HepG2 (cell line): ENCODE results near the gene ATRIP. TPM values are rescaled to one million over a fixed set of nuclear protein-coding genes. Genes with fewer than 3 reads are reported as not detected.
A peak's percentile ranks its signal among the peaks of the same experiment; 100 is the strongest.

ENCODE experiments used
- CCDC6 ChIP-seq: sonication (generic); formaldehyde crosslinking; IDR thresholded peaks from 2 replicates; pipeline ENCODE4 v1.8.1; 2022; ENCODE audit warnings: mild to moderate bottlenecking, missing genetic modification reagents, moderate library complexity
- HOXA7 ChIP-seq: sonication (generic); formaldehyde crosslinking; IDR thresholded peaks from 2 replicates; pipeline ENCODE4 v1.8.1; 2022; ENCODE audit warnings: mild to moderate bottlenecking, missing genetic modification reagents, moderate library complexity
- IKZF5 ChIP-seq: IDR thresholded peaks from 2 replicates; pipeline ENCODE4 v1.6.1; 2018; ENCODE audit warnings: missing genetic modification reagents, mild to moderate bottlenecking, missing compliant biosample characterization
- KMT2B ChIP-seq: IDR thresholded peaks from 2 replicates; pipeline ENCODE4 v1.6.1; 2016; ENCODE audit warnings: missing genetic modification reagents, missing compliant biosample characterization
- LBX2 ChIP-seq: sonication (generic); formaldehyde crosslinking; IDR thresholded peaks from 2 replicates; pipeline ENCODE4 v1.5.0; 2020; ENCODE audit warnings: missing genetic modification reagents, mild to moderate bottlenecking, borderline replicate concordance
- NFAT5 ChIP-seq: sonication (generic); formaldehyde crosslinking; IDR thresholded peaks from 2 replicates; pipeline ENCODE4 v1.4.0; 2020; ENCODE audit warnings: missing genetic modification reagents
- NR2F2 ChIP-seq: IDR thresholded peaks from 2 replicates; pipeline ENCODE4 v1.6.1; 2012; ENCODE audit warnings: low read depth, inconsistent platforms, borderline replicate concordance
- PHF20 ChIP-seq: sonication (generic); formaldehyde crosslinking; IDR thresholded peaks from 2 replicates; pipeline ENCODE4 v1.5.0; 2020; ENCODE audit warnings: mild to moderate bottlenecking, missing genetic modification reagents
- PRPF4 ChIP-seq: fragments of 200-400 bp; formaldehyde crosslinking; IDR thresholded peaks from 2 replicates; pipeline ENCODE4 v1.6.1; 2016; ENCODE audit warnings: low read length, low read depth; ENCODE audit not compliant: poor library complexity, severe bottlenecking
- SIN3A ChIP-seq: IDR thresholded peaks from 2 replicates; pipeline ENCODE4 v1.6.1; 2011; ENCODE audit warnings: low read depth, mild to moderate bottlenecking, control low read depth, low read length, borderline replicate concordance
- SMARCE1 ChIP-seq: fragments of 450-650 bp; IDR thresholded peaks from 2 replicates; pipeline ENCODE4 v1.6.1; 2017; ENCODE audit warnings: borderline replicate concordance
- SRSF9 ChIP-seq: fragments of 200-400 bp; formaldehyde crosslinking; IDR thresholded peaks from 2 replicates; pipeline ENCODE4 v1.6.1; 2018; ENCODE audit warnings: borderline replicate concordance, mild to moderate bottlenecking, low read depth, low read length; ENCODE audit not compliant: insufficient read depth, poor library complexity, severe bottlenecking
- TARDBP ChIP-seq: sonication (generic); formaldehyde crosslinking; IDR thresholded peaks from 2 replicates; pipeline ENCODE4 v1.8.0; 2022; ENCODE audit warnings: mild to moderate bottlenecking, missing genetic modification reagents
- TRIM24 ChIP-seq: sonication (generic); formaldehyde crosslinking; IDR thresholded peaks from 2 replicates; pipeline ENCODE4 v1.8.0; 2022; ENCODE audit warnings: mild to moderate bottlenecking, missing genetic modification reagents
- ZBTB39 ChIP-seq: sonication (generic); formaldehyde crosslinking; IDR thresholded peaks from 2 replicates; pipeline ENCODE4 v1.5.0; 2020; ENCODE audit warnings: missing genetic modification reagents
- ZNF260 ChIP-seq: sonication (generic); formaldehyde crosslinking; IDR thresholded peaks from 2 replicates; pipeline ENCODE4 v1.4.0; 2020; ENCODE audit warnings: missing genetic modification reagents, low read depth, mild to moderate bottlenecking, borderline replicate concordance
- ZNF382 ChIP-seq: sonication (generic); formaldehyde crosslinking; IDR thresholded peaks from 2 replicates; pipeline ENCODE4 v1.5.0; 2020; ENCODE audit warnings: missing genetic modification reagents, mild to moderate bottlenecking, borderline replicate concordance
- ZNF431 ChIP-seq: sonication (generic); formaldehyde crosslinking; IDR thresholded peaks from 2 replicates; pipeline ENCODE4 v1.9.0; 2022; ENCODE audit warnings: missing genetic modification reagents, low read depth, mild to moderate bottlenecking, borderline replicate concordance
- ZNF570 ChIP-seq: sonication (generic); formaldehyde crosslinking; IDR thresholded peaks from 2 replicates; pipeline ENCODE4 v1.4.0; 2020; ENCODE audit warnings: mild to moderate bottlenecking, missing genetic modification reagents, borderline replicate concordance
- ZNF572 ChIP-seq: sonication (generic); formaldehyde crosslinking; IDR thresholded peaks from 2 replicates; pipeline ENCODE4 v1.5.1; 2020; ENCODE audit warnings: mild to moderate bottlenecking, missing genetic modification reagents
- ZNF775 ChIP-seq: sonication (generic); formaldehyde crosslinking; IDR thresholded peaks from 2 replicates; pipeline ENCODE4 v1.4.0; 2020; ENCODE audit warnings: missing genetic modification reagents, mild to moderate bottlenecking, moderate library complexity, borderline replicate concordance
- ZNF839 ChIP-seq: sonication (generic); formaldehyde crosslinking; IDR thresholded peaks from 2 replicates; pipeline ENCODE4 v1.4.0; 2020; ENCODE audit warnings: missing genetic modification reagents, mild to moderate bottlenecking, borderline replicate concordance
- polyA plus RNA-seq, 8 experiments: library from polyadenylated mRNA; depleted of rRNA in 3 of 8; stranded (reverse) in 7 of 8; unstranded in 1 of 8; fragments of >200 nt; fragmentation: Illumina TruSeq in 4 of 8; extraction: Trizol in 4 of 8; gene quantifications; 2 replicates each; pipeline versions ENCODE4 v1.2.1 to v1.2.3, GENCODE V29; 2011 to 2016; ENCODE audit warnings: low read depth in 4 of 8, missing spikeins in 1 of 8, mixed read lengths in 1 of 8; ENCODE audit not compliant: insufficient read depth in 1 of 8
- total RNA-seq, 5 experiments: library from RNA; depleted of rRNA; stranded (reverse); fragments of >200 nt; fragmentation: Illumina TruSeq; extraction: Trizol; gene quantifications; 2 replicates each; pipeline ENCODE4 v1.2.3, GENCODE V29; 2016; ENCODE audit warnings: low read depth in 1 of 5

ATRIP gene
- total and polyA plus RNA-seq, 2 of the 13 experiments (the other 11 are each of a cell fraction or from before 2014, with no cell fraction given), result 5.1 to 12.5 TPM

GRCh38 chr3:48425281-48425812 lies 21.2 kb upstream of the ATRIP start (continued):
- TF ChIP-seq ZNF382 (CRISPR knock-in tag) (no peak), SRSF9 (no peak), CCDC6 (CRISPR knock-in tag) (no peak), ZNF839 (CRISPR knock-in tag) (0 out of 2 replicates have a peak, but pooled peaks have one; percentile 27), TARDBP (CRISPR knock-in tag) (0 out of 2 replicates have a peak, but pooled peaks have one; percentile 58), HOXA7 (CRISPR knock-in tag) (no peak), SMARCE1 (no peak), PRPF4 (no peak), TRIM24 (CRISPR knock-in tag) (no peak), ZNF260 (CRISPR knock-in tag) (no peak), KMT2B (CRISPR knock-in tag) (no peak), SIN3A (no peak), NFAT5 (no peak), ZNF431 (CRISPR knock-in tag) (no peak), ZNF572 (CRISPR knock-in tag) (no peak), NR2F2 (no peak), ZNF570 (CRISPR knock-in tag) (no peak), PHF20 (CRISPR knock-in tag) (no peak), ZNF775 (CRISPR knock-in tag) (no peak), LBX2 (no peak), ZBTB39 (CRISPR knock-in tag) (no peak), IKZF5 (no peak)
